Hematopoietic multipotent progenitor cell treated with erythropoietin and hydrocortisone succinate and interleukin-3 and kit ligand, for 4 days (in vitro differentiated cells): ENCODE measurements around the gene TAF10.

ENCODE experiments used
- DNase-seq: peaks from one replicate; pipeline ENCODE4 v3.0.0-alpha.2; 2015

The TAF10 gene

GRCh38 chr11:6640036-6640984 is 28.3 kb upstream of the TAF10 start:
- no peak for DNase-seq

DNA sequence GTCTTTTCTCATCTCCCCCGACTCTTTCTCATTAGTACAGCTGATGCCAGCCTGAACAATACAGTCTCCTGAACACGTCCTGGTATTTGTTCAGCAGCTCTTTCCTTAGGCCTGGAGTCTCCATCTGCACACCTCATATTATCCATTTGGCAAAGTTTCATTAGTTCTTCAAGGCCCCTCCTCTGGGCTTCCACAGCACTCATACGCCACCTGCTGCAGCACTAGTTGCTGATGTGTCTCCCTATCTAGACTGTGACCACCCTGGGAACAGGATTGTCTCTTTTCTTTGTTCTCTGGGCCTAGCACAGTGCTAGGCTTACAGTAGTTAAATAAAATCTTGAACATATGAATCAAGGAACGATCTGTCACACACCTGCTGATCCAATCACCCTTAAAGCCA is 26.4 kb upstream of the TAF10 start:
- DNase-seq = no peak

DNA sequence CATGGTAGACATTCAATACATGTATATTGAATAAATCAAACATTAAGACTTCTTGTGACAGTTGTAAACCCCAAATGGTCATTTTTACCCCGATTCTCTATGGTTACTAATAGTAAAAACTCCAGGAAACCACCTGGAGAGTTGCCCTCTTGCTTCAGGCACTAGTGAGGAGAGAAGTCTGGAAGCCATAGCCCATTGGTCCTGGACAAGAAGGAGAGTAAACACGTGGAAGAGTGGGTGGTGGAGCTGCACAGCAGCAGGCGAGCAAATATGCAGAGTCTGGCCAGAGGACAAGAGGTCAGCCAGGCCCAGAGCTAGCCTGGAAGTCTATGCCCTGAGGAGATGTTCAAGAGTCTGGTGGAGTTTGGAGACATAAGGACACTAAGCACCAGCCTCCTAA is 25.9 kb upstream of the TAF10 start:
- DNase-seq = no peak

DNA sequence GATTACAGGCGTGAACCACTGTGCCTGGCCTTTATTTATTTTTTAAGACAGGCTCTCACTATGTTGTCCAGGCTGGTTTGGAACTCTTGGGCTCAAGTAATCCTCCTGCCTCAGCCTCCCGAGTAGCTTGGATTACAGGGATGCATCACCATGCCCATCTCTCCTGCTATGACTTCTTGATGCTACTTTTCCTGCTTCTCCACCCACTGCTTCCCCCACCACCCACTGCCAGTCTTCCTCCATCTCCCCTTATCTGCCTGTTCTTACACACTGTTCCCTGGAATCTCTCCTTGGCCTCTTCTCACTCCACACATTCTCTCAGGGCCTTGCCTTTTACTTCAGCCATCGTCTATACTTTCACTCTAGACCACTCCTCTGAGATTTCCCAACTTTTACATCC is 24.5 kb upstream of the TAF10 start:
- DNase-seq = no peak

DNA sequence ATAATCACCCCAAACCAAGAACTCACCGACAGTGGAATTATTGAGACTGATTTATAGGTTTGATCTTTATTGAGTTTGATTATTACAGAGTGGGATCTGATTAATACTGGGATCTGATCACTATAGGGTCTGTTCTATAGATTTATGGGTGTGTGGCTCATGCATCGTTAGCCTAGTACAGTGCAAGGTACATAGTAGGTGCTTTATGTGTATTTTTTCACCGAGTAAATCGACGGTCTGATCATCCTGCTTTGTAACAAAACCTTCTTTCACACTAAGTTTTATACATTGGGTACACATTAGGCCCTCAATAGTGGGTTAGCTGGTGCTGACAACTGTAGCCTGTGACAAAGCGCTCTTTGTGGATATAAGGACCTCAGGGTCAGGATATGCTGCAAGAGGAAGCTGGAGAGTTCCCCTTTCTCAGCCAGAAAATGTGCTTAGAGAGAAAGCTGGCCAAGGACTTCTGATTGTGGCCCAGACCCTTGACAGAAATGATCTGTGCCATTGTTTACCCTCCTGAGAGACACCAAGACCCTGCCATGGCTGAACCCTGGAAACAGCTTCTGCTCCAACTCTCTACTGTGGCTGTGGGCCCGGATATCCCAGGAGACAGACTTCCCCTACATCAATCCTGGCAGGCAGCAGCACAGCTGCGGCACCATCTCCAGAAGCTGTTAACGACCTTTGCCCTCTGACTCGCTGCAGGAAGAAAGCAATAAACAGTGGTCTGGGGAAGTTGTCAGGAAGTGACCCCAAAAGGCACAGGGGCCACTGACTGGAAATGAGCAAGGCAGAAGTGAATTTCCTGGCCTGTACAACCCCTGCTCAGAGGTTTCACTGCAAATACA is 23.3 kb upstream of the TAF10 start:
- peak; percentile 78 for DNase-seq

DNA sequence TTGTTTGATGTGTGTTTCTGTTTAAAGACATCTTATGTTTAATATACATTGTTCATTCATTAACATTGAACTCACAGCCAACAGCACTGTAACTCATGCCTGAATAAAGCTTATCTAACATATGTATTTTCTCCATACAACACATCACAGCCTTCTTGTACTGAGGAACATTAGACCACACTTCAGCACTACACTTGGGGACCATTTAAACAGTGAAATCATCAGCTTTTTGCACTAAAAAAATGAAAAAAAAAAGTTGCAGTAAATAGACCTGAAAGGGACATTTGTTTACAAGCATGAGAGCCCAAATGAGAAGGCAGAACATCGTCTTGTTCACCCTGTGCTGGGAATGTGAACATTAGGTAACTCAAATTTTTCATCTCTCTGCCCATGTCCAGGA is 22.5 kb upstream of the TAF10 start:
- DNase-seq = no peak

DNA sequence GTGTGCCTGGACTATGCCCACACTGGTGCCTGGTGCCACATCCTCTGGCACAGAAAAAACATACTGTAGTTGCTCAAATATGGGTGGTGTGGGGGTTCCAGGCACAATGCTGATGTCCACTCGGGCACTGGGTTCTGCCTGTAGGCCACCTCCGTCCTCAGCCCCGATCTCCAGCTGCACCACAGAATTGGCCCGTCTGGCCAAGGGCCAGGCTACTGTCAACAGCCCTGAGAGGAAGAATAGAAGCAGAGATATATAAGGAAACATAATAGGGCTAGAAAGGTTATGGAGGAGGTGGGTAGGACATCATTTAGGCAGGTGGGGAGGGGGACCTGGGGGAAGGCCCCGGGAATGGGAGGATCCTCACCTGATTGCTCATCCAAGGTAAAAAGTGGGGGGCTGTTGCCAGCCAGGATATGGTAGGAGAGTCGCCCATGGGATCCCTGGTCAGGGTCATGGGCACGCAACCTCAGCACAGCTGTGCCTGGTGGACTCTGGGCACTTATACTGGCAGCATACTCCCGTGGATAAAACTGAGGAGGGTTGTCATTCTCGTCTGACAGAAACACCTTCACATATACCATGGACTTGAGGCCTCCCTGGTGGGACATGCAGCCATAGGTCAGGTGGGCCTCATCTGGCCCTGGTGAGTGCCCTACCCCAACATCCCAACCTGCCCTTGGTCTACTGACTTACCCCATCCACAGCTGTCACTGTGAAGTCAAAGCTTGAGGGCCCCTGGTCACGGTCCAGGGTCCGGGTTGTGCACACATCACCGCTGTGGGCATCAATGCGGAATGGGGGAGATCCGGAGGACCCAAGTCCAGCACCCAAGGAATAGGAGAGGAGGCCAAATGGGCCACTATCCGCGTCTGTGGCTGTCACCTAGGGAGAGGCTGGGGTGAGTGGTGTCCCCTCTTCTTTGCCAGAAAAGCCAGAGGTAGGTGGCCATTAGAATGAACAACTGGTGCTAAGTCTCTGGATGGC is 21.7 kb upstream of the TAF10 start:
- DNase-seq = no peak

GRCh38 chr11:6632116-6633073 is 20.4 kb upstream of the TAF10 start:
- DNase-seq = no peak

DNA sequence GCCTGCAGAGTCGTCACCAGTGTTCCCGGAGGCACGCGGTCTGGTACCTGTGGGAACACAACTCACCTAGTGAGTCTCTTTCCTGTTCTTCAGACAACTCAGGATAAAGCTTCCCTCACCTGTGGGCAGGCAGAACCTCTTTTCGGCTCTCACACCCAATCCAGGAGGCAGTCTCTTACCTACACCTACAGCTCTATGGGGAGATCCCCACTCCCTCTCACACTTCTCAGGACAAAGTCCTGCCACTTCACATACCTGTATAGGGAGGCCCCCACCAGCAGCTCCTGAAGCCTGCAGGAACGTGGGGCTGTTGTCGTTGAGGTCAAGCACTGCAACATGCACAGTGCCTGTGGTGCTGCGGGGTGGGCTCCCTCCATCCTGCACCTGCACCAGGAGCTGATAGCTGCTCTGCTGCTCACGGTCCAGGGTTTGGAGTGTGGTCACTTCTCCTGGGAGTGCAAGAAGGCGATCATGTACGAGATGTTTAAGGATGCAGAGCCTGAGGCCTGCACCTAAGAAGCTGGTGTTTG is 19.4 kb upstream of the TAF10 start:
- DNase-seq = no peak

DNA sequence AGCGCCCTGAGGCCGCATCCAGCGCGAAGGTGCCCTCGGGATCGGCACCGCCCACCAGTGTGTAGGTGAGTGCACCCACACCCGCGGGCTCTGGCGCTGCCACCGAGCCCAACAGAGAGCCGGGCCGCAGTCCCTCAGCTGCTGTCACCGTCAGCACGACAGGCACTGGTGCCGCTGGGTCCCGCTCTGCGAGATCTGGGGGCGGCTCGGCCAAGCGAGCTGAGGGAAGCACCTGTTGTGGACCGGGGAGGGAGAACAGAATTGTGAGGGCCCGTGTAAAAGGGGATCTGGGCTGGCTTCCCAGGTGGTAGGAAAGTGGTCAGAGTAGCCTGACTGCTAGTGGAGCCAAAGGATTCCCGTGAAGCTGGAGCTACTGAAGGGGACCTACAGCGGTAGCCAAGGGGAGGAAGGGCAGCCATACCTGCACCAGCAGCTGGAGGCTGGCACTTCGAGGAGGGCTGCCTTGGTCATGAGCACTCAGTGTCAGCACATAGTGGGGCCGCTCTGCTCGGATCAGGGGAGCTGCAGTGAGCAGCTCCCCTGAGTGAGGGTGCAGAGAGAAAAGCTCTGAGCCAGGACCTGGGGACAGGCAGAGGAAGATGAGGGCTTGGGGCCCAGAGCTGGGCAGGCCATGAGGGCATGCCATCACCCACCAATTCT is 18.7 kb upstream of the TAF10 start:
- DNase-seq = no peak

DNA sequence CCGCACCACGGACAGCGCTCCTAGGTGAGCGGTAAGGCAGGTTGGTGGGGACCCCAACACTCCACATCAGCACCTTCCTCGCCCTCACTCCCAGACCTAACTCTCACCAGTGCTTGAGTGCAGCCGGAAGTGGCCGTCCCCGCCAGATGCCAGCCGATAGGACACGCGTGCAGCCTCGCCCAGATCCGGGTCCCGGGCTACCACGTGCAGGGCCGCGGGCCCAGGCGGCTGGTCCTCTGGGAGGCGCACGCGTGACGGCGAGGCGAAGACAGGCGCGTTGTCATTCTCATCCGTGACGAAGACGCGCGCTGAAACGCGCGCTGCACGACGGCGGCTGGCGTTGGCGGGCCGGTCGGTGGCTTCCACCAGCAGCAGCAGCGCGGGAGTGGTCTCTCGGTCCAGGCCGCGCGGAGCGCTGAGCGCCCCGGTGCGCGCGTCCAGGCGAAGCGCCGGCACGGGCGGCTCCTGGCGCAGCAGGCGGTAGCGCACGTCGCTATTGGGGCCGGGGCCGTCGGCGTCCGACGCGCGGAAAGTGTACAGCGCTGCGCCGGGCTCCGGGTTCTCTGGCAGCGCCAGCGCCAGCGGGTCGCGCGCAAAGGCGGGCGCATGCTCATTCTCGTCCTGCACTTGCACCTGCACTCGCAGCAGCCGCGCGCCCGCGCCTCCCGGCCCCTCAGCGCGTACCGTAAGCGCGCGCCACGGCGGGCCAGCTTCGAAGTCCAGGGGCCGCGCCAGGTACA is 18.0 kb upstream of the TAF10 start:
- no peak for DNase-seq

GRCh38 chr11:6629573-6629891 is 17.5 kb upstream of the TAF10 start:
- no peak for DNase-seq

GRCh38 chr11:6628526-6628925 is 16.5 kb upstream of the TAF10 start:
- no peak for DNase-seq

DNA sequence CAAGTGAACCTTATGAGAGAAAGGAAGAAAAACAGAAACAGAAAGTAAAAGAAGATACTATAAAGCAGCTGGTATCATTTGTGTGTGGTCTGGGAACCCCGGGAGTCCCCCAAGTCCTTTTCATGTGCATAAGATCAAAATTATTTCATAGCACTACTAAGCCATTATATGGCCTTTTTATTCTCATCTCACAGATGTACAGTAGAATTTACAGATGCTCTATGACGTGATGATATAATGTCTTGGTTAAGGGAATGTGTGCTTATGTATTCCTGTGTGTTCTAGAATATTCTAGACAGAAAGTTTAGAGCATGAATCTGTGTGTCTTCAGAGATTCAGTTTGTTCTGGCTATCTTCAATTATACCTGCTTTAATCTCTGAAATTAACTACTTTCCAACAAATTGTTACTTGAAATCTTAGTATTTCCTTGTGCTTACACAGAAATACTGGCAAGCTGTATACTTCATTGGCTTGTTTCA is 15.8 kb upstream of the TAF10 start:
- DNase-seq = no peak

DNA sequence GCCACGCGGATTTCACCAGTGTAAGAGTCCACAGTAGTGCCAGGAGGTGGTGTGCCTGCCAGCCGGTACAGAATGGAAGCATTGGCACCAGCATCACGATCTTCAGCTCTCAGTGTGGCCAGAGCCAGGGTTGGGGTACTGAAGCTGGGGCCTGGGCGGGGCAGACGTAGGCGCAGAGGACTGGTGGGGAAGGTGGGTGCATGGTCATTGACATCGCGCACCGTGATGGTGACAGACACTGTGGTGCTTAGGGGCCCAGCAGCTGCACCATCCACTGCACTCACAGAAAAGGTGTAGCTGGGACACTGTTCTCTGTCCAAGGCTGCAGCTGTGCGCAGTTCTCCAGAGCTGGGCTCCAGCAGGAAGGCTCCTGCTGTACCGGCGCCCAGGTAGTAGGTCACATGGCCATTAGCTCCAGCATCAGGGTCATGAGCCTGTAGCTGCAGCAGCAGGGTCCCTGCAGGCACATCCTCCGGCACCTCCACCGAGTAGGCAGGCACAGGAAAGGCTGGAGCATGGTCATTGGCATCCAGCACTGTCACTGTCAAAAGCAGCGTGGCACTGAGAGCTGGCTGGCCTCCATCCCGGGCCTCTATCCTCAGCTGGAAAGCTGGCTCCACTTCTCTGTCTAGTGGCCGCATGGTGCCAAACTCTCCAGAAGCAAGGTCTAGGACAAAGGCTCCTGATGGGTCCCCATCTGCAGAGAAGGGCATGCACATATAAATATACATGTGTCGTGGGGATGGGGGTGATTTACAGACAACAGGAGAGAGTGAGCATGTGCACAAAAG is 15.2 kb upstream of the TAF10 start:
- no peak for DNase-seq

- no peak for DNase-seq
Measured at GRCh38 chr11:6625832-6626420, 13.9 kb upstream of the TAF10 start.

DNA sequence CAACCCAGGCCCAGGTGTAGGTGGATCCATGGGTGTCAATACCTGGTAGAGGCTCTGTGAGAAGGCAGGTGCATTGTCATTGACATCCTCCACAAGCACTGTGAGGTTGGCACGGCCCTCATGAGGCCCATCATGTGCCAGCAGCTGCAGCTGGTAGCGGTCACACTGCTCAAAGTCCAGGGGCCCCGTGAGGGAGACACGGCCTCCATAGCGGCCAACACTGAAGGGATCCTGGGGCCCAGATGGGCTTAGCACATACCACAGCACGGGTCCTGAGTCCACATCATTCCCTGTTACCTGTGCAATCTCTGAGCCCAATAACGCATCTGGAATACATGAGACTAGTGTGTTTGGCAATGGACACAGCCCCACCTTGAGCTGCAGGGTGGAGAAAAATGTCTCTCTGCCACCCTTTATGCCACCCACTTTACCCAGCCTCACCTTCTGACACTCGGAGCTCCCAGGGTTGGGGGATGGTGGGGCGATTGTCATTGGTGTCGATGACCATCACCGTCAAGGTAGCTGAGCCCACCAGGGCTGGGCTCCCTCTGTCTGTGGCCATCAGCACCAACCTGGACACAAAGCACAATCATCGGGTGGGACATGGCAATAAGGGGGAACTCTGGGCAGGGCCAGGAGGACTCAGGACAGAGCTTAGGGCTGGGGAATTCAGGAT is 13.3 kb upstream of the TAF10 start:
- no peak for DNase-seq
